Retinal pigment epithelial cell (primary cell): ENCODE results near the gene MMP21.

Source experiments
- DNase-seq: peaks from one replicate; pipeline ENCODE4 v3.0.0-alpha.2; 2010; ENCODE audit warnings: low read depth
- H3K4me3 ChIP-seq: 2 replicates; pipeline ENCODE4 v1.5.1; 2011; ENCODE audit warnings: mild to moderate bottlenecking, low read length, control low read depth, moderate library complexity
- CTCF ChIP-seq: conservative IDR thresholded peaks from 2 replicates; pipeline ENCODE4 v1.5.1; 2011; ENCODE audit warnings: low read depth, low read length, control low read depth, inconsistent platforms

MMP21 gene

GRCh38 chr10:125747417-125747816 lies 28.2 kb downstream of the MMP21 start:
- no peak for DNase-seq
- no peak overlapping the region for H3K4me3 ChIP-seq
- no peak for TF ChIP-seq CTCF

- H3K4me3 ChIP-seq: no peak overlapping the region
- DNase-seq: no peak
- no peak for TF ChIP-seq CTCF
These were observed 30.7 kb downstream of the MMP21 start for GRCh38 chr10:125744909-125745308.

GRCh38 chr10:125742465-125742864 lies 33.2 kb downstream of the MMP21 start:
- peak; percentile 25 for TF ChIP-seq CTCF
- H3K4me3 ChIP-seq: no peak overlapping the region
- DNase-seq: no peak

GRCh38 chr10:125739994-125740679 lies 35.5 kb downstream of the MMP21 start:
- no peak for TF ChIP-seq CTCF
- DNase-seq: no peak
- H3K4me3 ChIP-seq: no peak overlapping the region

- no peak for DNase-seq
These were observed 37.4 kb downstream of the MMP21 start for GRCh38 chr10:125738206-125738605.

GRCh38 chr10:125734823-125735222 lies 40.8 kb downstream of the MMP21 start:
- H3K4me3 ChIP-seq: no peak overlapping the region
- TF ChIP-seq CTCF: peak; percentile 15
- DNase-seq: no peak

More at GRCh38 chr10:125738206-125738605, 37.4 kb downstream of the MMP21 start:
- no peak overlapping the region for H3K4me3 ChIP-seq
- TF ChIP-seq CTCF: no peak

- no peak overlapping the region for H3K4me3 ChIP-seq
- no peak for DNase-seq
- TF ChIP-seq CTCF: no peak
These were observed 41.5 kb downstream of the MMP21 start for GRCh38 chr10:125734148-125734547.
